HG02970 (cell line): ENCODE measurements around the gene ANKS3.
"Not testable (repeated sequence)": the region's sequence is repeated elsewhere in the genome, so short reads cannot be mapped to it uniquely, and the experiment has no call there.

Source experiments
- ATAC-seq: cut with Tn5 transposase; IDR thresholded peaks from one replicate; pipeline ENCODE4 v1.9.1; 2021; ENCODE audit warnings: mild to moderate bottlenecking, moderate library complexity, moderate number of reproducible peaks; ENCODE audit not compliant: unreplicated experiment, low FRiP score

The ANKS3 gene

GRCh38 chr16:4760221-4760910, 26.3 kb upstream of the ANKS3 start:
- no peak for ATAC-seq

- ATAC-seq, result no peak
Observed at GRCh38 chr16:4755687-4756086, 21.6 kb upstream of the ANKS3 start.

GRCh38 chr16:4754865-4755264, 20.8 kb upstream of the ANKS3 start:
- no peak for ATAC-seq

GRCh38 chr16:4753227-4753626, 19.2 kb upstream of the ANKS3 start:
- ATAC-seq, result no peak

- no peak for ATAC-seq
Observed at GRCh38 chr16:4752351-4753100, 18.5 kb upstream of the ANKS3 start.

- no peak for ATAC-seq
Observed at GRCh38 chr16:4750896-4751295, 16.8 kb upstream of the ANKS3 start.

- ATAC-seq, result no peak
Observed at GRCh38 chr16:4749700-4750257, 15.7 kb upstream of the ANKS3 start.

GRCh38 chr16:4748682-4749411, 14.8 kb upstream of the ANKS3 start:
- no peak for ATAC-seq

- no peak for ATAC-seq
Observed at GRCh38 chr16:4747906-4748681, 14.0 kb upstream of the ANKS3 start.

GRCh38 chr16:4746991-4747574, 13.0 kb upstream of the ANKS3 start:
- ATAC-seq, result no peak

- no peak for ATAC-seq
Observed at GRCh38 chr16:4746215-4746614, 12.1 kb upstream of the ANKS3 start.

GRCh38 chr16:4745274-4745569, 11.2 kb upstream of the ANKS3 start:
- no peak for ATAC-seq

GRCh38 chr16:4744555-4745273, 10.6 kb upstream of the ANKS3 start:
- ATAC-seq, result no peak

GRCh38 chr16:4743226-4743878, 9.3 kb upstream of the ANKS3 start:
- no peak for ATAC-seq

GRCh38 chr16:4738370-4738769, 4.3 kb upstream of the ANKS3 start:
- ATAC-seq, result not testable (repeated sequence)

- ATAC-seq, result no peak
Observed at GRCh38 chr16:4737545-4737944, 3.5 kb upstream of the ANKS3 start.

GRCh38 chr16:4736546-4736945, 2.5 kb upstream of the ANKS3 start:
- no peak for ATAC-seq

GRCh38 chr16:4734730-4735535, 862 bp upstream of the ANKS3 start:
- ATAC-seq, result peak; percentile 53
